ENCODE results near the gene ATR. TPM values are rescaled to one million over a fixed set of nuclear protein-coding genes. Genes with fewer than 3 reads are reported as not detected.

ATR gene
- total RNA-seq, 1 donor from 2014 or later: 26.9 TPM

DNA sequence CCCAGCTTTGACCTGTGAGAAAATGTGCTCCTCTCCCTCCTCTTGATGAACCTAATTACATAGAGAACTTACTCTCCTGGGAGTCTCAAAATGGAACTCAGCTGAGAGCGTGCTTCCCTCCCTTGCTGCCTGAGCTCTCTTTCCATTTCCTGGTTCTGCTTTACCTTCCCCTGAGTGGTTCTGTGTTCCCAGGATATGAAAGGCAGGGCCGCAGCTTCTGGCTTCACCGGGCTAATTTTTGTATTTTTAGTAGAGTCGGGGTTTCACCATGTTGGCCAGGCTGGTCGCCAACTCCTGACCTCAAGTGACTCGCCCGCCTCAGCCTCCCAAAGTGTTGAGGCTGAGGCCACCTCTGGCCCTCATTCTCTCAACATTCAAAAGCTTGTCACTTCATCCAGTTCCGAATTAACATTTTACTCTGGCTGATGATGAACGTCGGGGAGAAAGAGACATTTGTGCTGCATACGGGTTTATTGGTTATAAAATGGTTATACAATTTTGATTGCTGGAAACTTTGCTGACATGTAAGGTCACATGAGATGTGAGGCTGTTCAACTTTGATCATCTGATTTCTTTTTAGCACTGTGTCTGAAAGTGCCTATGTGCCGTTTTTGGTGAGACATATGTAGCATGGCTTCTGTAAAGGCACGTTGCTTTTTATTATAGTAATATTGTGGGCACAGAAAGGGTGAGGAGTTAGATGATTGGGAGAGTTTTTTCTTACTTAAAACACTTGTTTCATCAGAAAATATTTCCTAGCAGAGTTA, 24.3 kb upstream of the ATR start:
- no peak overlapping the region for H3K9ac ChIP-seq (ENCODE audit: low read length)
- no peaks in the 10 kb centered on the region for H3K9me3 Mint-ChIP-seq (ENCODE audit: unreplicated experiment)
- H3K9me3 ChIP-seq (ENCODE audit: insufficient read depth, low read depth, low read length): no peaks in the 10 kb centered on the region
- no peak overlapping the region for H3K27ac Mint-ChIP-seq (ENCODE audit: unreplicated experiment)
- no peaks in the 10 kb centered on the region for H3K36me3 Mint-ChIP-seq (ENCODE audit: low read depth, unreplicated experiment)
- H3K4me3 ChIP-seq (ENCODE audit: insufficient read depth, low read depth, low read length): no peak overlapping the region
- no peaks in the 10 kb centered on the region for H3K79me2 ChIP-seq (ENCODE audit: insufficient read depth, low read length)
- H3K27me3 Mint-ChIP-seq (ENCODE audit: low read depth, unreplicated experiment): no peaks in the 10 kb centered on the region
- H3K27ac ChIP-seq (ENCODE audit: low read depth, low read length): no peak overlapping the region
- peaks cover 2% of the 10 kb centered on the region for H3K4me1 Mint-ChIP-seq (ENCODE audit: low read depth, unreplicated experiment)
- no peak overlapping the region for H2AFZ ChIP-seq (ENCODE audit: low read depth, low read length)
- no peak for FAIRE-seq
- H3K4me3 Mint-ChIP-seq (ENCODE audit: unreplicated experiment): no peak overlapping the region
- H4K20me1 ChIP-seq (ENCODE audit: insufficient read depth, low read length): no peaks in the 10 kb centered on the region
- no peak for DNase-seq (ENCODE audit: low read depth)
- TF ChIP-seq, protein P1, sequence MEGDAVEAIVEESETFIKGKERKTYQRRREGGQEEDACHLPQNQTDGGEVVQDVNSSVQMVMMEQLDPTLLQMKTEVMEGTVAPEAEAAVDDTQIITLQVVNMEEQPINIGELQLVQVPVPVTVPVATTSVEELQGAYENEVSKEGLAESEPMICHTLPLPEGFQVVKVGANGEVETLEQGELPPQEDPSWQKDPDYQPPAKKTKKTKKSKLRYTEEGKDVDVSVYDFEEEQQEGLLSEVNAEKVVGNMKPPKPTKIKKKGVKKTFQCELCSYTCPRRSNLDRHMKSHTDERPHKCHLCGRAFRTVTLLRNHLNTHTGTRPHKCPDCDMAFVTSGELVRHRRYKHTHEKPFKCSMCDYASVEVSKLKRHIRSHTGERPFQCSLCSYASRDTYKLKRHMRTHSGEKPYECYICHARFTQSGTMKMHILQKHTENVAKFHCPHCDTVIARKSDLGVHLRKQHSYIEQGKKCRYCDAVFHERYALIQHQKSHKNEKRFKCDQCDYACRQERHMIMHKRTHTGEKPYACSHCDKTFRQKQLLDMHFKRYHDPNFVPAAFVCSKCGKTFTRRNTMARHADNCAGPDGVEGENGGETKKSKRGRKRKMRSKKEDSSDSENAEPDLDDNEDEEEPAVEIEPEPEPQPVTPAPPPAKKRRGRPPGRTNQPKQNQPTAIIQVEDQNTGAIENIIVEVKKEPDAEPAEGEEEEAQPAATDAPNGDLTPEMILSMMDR (IDR thresholded peaks at IDR 0.05; ENCODE audit: insufficient read depth, low read depth, low read length): no peak
- no peak for TF ChIP-seq EZH2 (IDR thresholded peaks at IDR 0.05; ENCODE audit: insufficient read depth, low read length)
- H3K4me1 ChIP-seq (ENCODE audit: insufficient read depth, low read length): no peaks in the 10 kb centered on the region
- no peak overlapping the region for H3K4me2 ChIP-seq (ENCODE audit: low read length)
- H3K27me3 ChIP-seq (ENCODE audit: insufficient read depth, low read length): no peaks in the 10 kb centered on the region
- H3K36me3 ChIP-seq (ENCODE audit: insufficient read depth, low read length): no peaks in the 10 kb centered on the region

- H3K9me3 ChIP-seq (ENCODE audit: insufficient read depth, low read depth, low read length): no peaks in the 10 kb centered on the region
- no peak overlapping the region for H2AFZ ChIP-seq (ENCODE audit: low read depth, low read length)
- DNase-seq (ENCODE audit: low read depth) (peak; percentile 14), FAIRE-seq (no peak)
- H3K27ac Mint-ChIP-seq (ENCODE audit: unreplicated experiment): no peak overlapping the region
- TF ChIP-seq EZH2 (IDR thresholded peaks at IDR 0.05; ENCODE audit: insufficient read depth, low read length): no peak
- H3K9me3 Mint-ChIP-seq (ENCODE audit: unreplicated experiment): no peaks in the 10 kb centered on the region
- no peaks in the 10 kb centered on the region for H4K20me1 ChIP-seq (ENCODE audit: insufficient read depth, low read length)
- peaks cover 1% of the 10 kb centered on the region for H3K4me1 ChIP-seq (ENCODE audit: insufficient read depth, low read length)
- no peaks in the 10 kb centered on the region for H3K79me2 ChIP-seq (ENCODE audit: insufficient read depth, low read length)
- H3K4me3 ChIP-seq (ENCODE audit: insufficient read depth, low read depth, low read length): no peak overlapping the region
- no peak overlapping the region for H3K9ac ChIP-seq (ENCODE audit: low read length)
- H3K4me2 ChIP-seq (ENCODE audit: low read length): no peak overlapping the region
- H3K27me3 ChIP-seq (ENCODE audit: insufficient read depth, low read length): no peaks in the 10 kb centered on the region
- no peak overlapping the region for H3K4me3 Mint-ChIP-seq (ENCODE audit: unreplicated experiment)
- no peak overlapping the region for H3K27ac ChIP-seq (ENCODE audit: low read depth, low read length)
- peaks cover 2% of the 10 kb centered on the region for H3K4me1 Mint-ChIP-seq (ENCODE audit: low read depth, unreplicated experiment)
- H3K27me3 Mint-ChIP-seq (ENCODE audit: low read depth, unreplicated experiment): no peaks in the 10 kb centered on the region
- no peaks in the 10 kb centered on the region for H3K36me3 Mint-ChIP-seq (ENCODE audit: low read depth, unreplicated experiment)
- H3K36me3 ChIP-seq (ENCODE audit: insufficient read depth, low read length): no peaks in the 10 kb centered on the region
Measured at GRCh38 chr3:142601713-142602112, 23.2 kb upstream of the ATR start.

DNA sequence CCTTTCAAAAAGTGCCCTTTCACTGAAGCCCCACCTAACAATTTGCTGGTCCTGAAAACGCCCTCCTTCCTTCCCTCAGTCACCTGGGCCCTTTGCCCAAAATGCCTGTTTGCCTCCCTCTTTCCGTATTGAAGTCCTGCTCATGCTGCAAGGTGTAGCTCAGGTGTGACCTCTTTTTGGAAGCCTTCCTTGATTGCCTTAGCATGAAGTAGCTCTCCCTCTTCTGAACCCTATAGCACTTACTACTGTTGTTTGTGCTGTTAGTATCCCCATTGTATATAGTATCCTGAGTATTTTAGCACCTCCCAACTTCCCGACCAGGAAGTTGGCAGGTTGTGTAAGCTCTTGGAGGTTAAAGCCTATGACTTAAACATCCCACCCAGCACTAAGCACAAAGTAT, 19.4 kb upstream of the ATR start:
- Mint-ChIP-seq H3K27me3 (ENCODE audit: low read depth, unreplicated experiment) (no peaks in the 10 kb centered on the region), H3K36me3 (ENCODE audit: low read depth, unreplicated experiment) (no peaks in the 10 kb centered on the region), H3K4me3 (ENCODE audit: unreplicated experiment) (no peak overlapping the region), H3K4me1 (ENCODE audit: low read depth, unreplicated experiment) (peaks cover 10% of the 10 kb centered on the region), H3K27ac (ENCODE audit: unreplicated experiment) (no peak overlapping the region), H3K9me3 (ENCODE audit: unreplicated experiment) (no peaks in the 10 kb centered on the region)
- TF ChIP-seq, protein P1 (IDR thresholded peaks at IDR 0.05; ENCODE audit: insufficient read depth, low read depth, low read length): no peak
- TF ChIP-seq EZH2 (IDR thresholded peaks at IDR 0.05; ENCODE audit: insufficient read depth, low read length): no peak
- Histone ChIP-seq H3K9me3 (ENCODE audit: insufficient read depth, low read depth, low read length) (no peaks in the 10 kb centered on the region), H3K4me1 (ENCODE audit: insufficient read depth, low read length) (peaks cover 3% of the 10 kb centered on the region), H4K20me1 (ENCODE audit: insufficient read depth, low read length) (no peaks in the 10 kb centered on the region), H3K27me3 (ENCODE audit: insufficient read depth, low read length) (no peaks in the 10 kb centered on the region), H3K36me3 (ENCODE audit: insufficient read depth, low read length) (no peaks in the 10 kb centered on the region), H3K4me3 (ENCODE audit: insufficient read depth, low read depth, low read length) (no peak overlapping the region), H2AFZ (ENCODE audit: low read depth, low read length) (no peak overlapping the region), H3K27ac (ENCODE audit: low read depth, low read length) (no peak overlapping the region), H3K4me2 (ENCODE audit: low read length) (no peak overlapping the region), H3K79me2 (ENCODE audit: insufficient read depth, low read length) (no peaks in the 10 kb centered on the region), H3K9ac (ENCODE audit: low read length) (no peak overlapping the region)
- no peak for DNase-seq (ENCODE audit: low read depth)
- FAIRE-seq: no peak

Measured in astrocyte (in vitro differentiated cells and primary cell).